Stimulated activated CD4-positive, alpha-beta T cell treated with anti-CD3 and anti-CD28 coated beads, Interleukin-2, amount 100 ng/mL, for 4 hours (primary cell): Measurements from ENCODE around the gene BMP8B.
"Not testable (repeated sequence)": the region's sequence is repeated elsewhere in the genome, so short reads cannot be mapped to it uniquely, and the experiment has no call there.

Experiments
- DNase-seq: peaks from one replicate; pipeline ENCODE4 v3.0.0-alpha.2; 2020; ENCODE audit warnings: low read depth

BMP8B gene

DNA sequence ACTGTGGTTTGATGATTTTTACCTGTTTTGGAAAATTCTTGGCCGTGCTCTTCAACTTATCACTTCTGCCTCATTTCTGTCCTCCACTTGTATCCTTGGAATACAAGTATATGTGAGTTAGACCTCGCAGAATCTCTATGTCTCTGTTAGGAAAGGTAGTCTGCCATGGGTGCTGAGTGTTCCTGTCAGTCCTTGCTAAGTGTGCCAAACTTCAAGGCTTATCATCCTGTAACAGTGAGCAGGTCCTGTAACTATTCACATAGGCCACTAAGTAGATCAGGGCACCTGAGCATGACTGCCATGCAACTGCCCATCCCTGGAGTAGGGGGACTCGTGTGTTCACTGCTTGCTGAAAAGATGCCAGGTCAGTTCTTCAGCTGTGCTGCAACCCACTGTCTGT is 24.2 kb upstream of the BMP8B start:
- DNase-seq = no peak

DNA sequence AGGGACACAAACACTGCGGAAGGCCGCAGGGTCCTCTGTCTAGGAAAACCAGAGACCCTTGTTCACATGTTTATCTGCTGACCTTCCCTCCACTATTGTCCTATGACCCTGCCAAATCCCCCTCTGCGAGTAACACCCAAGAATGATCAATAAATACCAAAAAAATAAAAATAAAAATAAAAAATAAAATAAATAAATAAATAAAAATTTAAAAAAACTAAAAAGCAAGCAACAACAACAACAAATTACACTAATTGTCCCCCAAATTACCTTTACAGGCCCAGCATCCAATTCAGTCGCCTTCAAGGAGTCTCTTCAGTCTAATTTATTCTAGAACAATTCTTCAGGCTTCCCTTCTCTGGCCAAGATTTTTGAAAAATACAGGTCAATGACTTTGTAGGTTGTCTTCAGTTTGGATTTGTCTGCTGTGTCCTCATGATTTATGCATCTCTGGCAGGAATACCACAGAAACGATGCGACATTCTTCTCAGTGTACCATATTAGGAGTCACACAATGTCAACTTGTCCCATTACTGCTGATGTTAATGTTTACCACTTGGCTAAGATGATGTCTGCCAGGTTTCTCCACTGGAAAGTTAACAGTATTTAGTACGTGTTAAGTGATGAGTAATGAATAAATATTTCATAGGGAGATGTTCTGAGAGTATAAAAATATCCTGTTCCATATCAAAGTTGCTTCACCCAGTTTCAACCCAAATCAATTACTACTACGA is 20.3 kb upstream of the BMP8B start:
- DNase-seq = no peak

DNA sequence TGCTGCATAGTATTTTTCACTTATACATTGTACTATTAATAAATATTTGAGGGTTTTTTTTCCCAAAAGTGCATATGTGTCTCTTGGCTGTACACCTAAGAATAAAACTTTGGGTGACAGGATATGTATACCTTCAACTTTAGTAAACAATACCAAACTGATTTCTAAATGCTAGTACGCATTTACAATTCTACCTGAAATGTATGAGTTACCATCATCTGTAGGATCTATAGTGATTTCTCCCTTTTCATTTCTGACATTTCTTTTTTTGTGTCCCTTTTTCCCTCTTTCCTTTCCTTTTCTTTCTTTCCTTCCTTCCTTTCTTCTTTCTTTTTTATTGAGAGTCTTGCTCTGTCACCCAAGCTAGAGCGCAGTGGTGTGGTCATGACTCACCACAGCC is 16.7 kb upstream of the BMP8B start:
- DNase-seq = no peak

DNA sequence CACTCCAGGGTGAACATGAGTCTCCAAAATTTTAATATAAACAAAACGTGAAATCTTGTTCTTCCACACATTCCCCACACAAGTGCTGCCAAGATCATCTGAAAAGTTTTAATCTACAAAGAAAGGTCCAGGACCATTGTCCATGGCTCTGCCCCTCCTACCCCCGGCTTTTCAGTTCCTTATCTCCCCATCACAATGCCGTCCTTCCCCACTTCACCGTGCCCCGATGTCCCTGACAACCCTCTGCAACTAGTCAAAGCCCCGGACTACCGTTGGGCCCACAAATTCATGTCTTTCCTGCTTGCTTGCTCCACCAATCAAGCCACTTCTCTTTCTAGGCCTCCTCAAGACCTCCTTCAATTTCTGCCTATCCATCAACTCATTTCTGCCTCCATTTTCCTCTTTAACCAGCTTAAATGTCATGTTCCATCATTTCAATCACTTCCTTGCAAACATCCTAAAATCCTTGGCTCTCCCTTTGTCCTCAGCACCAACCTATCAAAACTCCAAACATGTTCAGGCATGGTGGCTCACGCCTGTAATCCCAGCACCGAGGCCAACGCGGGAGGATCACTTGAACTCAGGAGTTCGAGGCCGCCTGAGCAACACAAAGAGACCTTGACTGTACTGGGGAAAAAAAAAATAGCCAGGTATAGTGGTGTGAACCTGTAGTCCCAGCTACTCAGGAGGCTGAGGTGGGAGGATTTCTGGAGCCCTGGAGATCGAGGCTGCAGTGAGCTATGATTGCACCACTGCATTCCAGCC is 14.0 kb upstream of the BMP8B start:
- DNase-seq = no peak

DNA sequence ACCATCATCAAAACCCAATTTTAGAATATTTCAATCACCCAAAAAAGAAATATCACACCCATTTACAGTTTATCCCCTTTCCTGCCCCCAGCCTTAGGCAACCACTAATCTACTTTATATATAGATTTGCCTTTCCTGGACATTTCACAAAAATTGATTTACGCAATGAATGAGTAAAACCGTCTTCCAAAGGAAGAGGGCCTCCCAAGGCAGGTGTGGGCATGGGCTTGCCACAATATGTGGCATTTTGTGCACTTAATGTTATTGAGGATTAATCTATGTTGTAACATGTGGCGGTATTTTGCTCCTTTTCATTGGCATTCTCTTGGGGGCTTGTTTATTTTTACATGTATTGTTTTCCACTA is 11.8 kb upstream of the BMP8B start:
- no peak for DNase-seq

DNA sequence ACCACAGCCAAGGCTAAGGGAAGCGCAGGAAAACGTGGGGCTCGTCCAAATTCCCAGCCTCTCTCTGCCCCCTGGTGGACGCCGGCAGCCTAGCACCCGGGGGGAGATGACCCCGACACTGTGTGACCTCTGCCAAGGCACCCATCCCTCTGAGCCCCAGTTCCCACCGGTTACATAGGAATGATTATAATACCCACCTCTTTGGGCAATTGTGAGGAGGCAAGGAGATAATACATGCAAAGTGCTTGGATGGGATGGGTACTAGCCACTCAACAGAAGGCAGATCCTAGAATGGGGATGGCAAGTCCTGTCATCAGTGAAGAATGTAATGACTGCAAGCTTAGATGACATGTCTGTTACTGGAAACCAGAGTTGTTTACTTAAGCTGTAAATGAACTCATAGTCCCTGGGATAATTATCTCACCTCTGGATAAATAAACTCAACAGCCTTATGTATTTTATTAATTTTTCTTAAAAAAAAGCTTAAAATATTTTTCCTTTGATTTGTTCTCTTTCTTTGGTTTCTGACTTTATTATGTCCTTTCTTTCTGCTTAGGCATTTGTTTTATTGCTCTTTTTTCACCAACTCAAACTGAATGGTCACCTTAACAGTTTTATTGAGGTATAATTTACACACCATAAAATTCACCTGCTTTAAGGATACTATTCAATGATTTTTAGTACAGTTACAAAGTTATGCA is 11.3 kb upstream of the BMP8B start:
- peak; percentile 53 for DNase-seq

DNA sequence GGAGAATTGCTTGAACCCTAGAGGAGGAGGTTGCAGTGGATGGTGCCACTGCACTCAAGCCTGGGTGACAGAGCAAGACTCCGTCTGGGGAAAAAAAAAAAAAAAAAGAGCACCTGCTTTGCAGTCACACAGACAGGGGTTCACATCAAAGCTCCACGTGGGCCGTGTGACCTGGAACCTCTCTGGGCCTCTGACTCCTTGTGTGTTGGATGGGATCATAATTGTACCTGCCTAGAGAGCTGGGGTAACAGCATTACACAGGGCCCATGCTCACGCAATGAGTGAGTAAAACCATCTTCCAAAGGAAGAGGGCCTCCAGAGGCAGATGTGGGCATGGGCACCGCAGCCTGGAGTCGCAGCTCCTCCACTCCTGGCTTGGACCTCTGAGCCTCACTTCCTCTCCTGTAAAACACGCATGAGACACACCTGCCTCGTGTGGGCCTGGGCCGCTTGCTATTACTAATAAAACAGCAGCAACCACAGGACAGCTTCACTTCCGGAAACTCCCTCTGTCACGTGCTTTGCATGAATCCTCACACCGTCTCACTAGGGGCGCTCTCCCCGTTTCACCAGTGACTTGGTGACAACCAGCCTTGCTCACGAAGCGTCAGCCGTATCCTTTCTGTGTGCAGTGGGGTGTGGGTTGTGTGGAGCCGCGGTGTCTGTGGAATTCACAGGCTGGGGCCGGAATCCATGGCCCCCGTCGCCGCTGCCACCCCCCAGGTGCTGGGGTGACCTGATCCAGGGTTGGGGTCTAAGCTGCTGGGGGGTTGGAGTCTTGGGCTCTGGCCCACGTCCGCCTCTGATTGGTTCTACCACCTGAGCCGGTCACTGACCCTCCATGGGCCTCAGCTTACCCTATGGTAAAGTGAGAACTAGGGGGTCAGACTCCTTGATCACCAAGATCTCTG is 10.4 kb upstream of the BMP8B start:
- peak; percentile 86 for DNase-seq

DNA sequence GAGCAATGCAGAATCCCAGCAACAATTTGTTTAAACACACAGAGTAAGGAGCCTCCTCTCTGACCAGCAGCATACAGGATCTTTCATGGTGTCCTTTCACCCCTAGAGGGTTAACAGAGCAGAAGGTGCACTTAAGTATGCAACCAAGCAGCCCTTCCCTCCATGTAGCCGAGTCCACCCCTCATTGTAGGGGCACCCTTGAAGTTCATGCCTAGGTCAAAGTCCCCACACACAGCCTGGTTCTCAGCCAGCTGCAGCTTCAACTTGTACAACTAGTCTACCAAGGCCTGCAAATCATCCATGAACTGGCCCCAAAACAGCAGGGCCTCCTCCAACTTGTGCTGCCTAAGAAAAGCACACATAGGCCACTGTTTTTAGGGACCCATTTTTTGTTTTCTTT is 7.0 kb upstream of the BMP8B start:
- no peak for DNase-seq

DNA sequence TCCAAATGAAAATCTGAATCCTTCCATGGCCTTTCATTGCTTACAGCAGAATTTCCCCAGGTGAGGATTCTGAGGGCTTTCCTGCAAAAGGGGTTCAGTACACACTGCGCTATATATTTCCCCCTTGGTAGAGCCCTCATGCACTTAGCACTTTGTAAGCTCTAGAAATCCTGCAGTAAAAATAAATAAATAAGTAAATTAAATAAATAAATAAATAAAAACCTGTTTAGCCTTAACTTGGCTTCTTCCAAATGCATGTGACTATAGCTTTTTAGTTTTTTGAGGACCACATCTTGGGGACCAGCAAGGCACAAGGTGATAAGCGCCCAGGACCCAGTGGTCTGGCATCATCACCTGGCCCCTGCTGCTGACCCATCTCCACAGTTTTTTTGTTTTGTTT is 3.2 kb upstream of the BMP8B start:
- DNase-seq = no peak

DNA sequence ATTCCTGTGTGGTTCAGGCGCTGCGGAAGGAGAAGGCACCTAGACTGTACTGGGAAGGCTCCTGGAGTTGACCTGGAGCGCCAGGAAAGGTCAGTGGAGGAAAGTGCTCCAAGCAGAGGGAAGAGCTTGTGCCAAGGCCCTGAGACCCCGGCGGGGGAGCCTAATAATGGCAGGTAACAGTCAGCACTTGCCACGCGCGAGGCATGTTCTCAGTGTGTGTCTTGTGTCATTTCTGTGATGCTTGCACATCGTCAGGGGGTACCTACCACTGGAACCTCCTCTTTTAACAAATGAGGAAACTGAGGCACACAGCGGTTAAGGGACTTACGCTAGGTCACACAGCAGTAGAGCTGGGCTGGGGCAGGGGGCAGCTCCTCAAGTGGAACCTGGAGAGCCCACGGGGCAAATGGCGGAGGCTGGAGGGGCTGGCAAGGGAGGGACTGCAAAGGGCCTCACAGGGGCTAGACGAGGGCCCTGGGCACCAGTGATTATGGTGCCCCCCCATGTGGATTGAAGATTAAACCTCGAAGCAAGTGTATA is 976 bp upstream of the BMP8B start:
- DNase-seq = no peak

DNA sequence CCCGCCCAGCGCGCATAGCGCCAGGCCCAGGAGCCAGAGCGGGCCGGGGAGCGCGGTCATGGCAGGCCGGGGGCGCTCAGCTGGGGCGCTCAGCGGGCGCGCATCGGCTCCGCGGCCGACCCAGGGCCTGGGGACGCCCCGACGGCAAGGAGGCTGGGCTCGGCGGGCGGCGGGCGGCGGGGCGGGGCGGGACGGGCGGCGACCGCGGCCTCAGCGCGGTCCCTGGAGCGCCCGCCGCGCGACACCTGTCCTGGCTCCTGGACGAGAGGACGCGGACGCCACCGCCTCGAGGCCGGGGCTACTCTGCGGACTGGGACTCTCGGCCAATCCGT is 273 bp downstream of the BMP8B start:
- DNase-seq = no peak

DNA sequence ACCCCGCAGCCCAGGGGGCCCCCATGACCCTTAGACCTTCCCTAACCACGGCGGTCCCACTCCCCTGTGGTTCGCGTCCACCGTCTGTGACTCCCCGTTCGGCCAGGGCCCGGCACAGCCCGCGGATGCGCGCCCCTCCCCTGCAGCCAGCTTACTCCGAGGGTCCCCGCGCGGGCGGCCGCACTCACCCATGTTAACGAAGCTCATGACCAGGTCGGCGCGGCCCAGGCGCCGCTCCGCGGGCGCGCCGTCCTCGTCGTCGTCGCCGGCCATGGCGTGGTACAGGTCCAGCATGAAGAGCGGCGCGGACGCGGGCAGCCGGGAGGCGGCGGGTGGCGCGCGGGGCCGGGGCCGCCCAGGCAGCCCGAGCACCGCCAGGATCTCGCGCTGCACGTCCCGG is 701 bp downstream of the BMP8B start:
- DNase-seq = not testable (repeated sequence)

DNA sequence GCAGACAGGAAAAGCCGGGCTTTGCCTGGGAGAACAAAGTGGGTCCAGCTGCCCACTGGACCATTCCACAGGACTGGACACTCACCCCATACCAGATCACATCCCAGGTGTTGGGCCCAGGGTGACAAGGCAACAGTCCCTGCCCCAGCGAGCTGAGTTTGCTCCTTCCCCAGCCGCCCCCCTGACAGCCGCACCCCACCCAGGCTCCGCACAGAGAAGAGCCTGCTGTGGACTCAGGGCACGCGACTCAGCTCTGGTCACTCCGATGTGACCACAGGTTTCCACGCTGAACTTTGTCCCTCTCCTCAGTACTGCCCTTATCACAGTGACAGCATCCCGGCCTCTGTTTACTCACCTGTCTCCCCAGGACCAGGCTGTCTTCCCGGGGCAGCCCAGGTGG is 1.2 kb downstream of the BMP8B start:
- no peak for DNase-seq

DNA sequence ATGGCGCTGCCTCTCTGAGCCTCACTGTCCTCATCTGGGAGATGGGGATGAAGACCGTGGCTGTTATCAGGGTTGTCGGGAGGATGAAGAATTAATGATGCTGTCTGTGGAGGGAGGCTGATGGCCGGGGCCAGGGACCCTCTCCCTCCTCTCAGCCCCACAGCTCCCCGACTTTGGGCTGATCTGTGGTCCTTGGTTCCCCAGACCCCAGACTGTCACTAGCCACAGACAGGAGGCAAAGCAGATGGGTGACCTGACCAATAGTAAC is 1.6 kb downstream of the BMP8B start:
- not testable (repeated sequence) for DNase-seq

DNA sequence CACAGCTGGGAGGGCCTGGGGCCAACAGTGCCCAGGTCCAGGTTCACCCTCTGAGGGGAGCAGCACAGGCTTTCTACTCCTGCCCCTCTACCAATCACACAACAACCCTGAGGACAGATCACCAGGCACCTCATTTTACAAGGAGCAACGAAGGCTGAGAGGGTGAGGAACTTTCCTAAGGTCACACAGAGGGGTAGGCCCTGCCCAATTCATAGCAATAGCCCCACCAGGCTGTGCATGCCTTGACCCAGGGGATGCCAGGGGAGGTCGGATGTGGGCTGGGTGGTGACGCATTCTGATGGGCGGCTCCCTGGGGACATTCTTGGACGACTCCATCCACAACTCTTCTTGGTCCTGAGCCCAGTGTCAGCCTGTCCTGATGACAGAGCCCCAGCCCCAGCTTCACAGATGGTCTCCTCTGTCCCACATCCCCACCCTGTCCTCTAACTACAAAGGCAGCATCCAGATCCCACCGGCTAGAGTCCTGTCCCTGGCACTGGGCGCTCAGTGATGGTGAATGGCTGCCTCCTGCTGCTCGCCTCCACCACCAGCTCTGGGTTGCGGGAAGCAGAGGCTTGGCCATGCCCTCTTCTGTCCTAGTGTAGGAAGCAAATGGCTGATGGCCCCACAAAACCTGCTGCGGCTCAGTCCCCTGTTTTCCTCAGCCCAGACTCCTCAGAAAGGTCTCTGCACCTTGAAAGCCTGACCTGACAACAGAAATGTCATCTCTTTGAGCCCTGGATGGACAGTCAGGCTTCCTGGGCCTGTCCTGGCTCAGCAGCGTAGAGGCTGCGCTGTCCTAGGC is 2.2 kb downstream of the BMP8B start:
- DNase-seq = not testable (repeated sequence)

DNA sequence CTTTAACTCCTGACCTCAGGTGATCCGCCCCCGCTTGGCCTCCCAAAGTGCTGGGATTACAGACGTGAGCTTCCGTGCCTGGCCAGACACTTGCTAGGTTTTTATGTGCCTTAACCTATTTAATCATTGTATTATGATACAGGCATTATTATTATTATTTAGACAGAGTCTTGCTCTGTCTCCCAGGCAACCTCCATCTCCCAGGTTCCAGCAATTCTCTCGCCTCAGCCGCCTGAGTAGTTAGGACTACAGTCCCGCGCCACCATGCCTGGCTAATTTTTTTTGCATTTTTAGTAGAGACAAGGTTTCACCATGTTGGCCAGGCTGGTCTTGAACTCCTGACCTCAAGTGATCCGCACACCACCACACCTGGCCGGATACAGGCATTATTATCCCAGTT is 6.0 kb downstream of the BMP8B start:
- not testable (repeated sequence) for DNase-seq

DNA sequence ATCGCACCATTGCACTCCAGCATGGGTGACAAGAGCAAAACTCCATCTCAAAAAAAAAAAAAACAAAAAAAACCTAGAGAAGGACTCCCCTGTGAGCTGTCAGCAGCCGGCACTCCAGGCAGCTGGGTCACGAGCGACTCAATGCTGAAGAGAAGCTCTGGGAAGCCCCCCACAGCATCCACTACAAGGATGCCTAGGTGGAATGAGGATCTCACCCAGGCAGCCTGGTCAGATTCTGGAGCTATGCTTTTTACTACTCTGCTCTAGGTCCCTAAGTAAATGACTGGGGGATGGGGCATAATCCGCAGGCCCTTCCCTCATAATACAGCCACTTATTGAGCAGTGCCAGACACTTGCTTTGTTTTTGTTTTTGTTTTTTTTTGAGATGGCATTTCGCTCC is 6.6 kb downstream of the BMP8B start:
- DNase-seq = no peak

DNA sequence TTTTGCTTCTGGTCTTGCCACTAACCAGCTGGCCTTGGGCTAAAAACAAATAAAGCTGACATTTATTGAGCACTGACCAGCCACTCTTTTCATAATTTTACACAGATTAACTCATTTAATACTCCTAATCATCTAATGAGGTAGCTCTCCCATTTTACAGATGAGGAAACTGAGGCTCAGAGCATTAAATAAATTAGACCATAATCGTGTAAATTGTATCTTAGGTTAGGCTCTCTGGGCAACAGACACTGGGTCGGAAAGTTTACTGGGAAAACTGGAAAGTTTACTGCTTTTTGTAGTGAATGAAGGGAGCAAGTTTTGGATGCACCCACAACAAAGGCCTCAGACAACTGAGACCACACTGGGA is 7.3 kb downstream of the BMP8B start:
- no peak for DNase-seq

DNA sequence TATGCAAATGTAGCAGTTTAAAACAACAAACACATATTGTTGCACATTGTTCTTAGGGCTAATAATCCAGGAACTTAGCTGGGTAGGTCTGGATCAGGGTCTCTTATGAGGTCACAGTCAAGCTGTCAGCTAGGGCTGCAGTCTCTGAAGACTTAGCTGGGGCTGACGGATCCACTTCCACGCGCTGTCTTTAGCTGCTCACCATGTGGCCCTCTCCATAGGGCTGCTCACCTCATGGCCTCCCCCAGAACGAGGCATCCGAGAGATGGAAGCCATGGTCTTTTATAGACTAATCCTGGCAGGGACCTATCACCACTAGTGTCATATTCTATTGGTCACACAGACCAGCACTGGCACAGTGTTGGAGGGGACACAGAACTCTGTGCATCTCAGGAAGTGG is 8.8 kb downstream of the BMP8B start:
- no peak for DNase-seq

DNA sequence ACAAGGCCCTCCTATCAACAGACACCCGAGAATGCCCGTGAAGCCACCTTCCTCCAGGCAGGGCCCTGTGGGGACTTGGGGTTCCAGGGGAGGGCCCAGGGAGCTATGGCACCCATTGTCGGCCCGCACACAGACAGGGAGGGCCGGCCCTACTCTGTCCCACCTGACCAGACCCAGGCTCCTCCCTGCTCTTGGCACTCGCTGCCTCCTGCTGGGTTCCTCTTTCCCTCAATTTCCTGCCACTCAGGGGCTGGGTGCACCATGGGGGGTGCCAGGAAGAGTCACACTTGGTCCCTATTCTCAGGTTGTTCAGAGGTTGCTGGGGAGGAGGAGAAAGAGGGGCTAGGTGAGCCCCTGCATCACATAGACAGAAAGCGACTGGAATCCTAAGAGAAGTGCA is 9.5 kb downstream of the BMP8B start:
- DNase-seq = no peak

DNA sequence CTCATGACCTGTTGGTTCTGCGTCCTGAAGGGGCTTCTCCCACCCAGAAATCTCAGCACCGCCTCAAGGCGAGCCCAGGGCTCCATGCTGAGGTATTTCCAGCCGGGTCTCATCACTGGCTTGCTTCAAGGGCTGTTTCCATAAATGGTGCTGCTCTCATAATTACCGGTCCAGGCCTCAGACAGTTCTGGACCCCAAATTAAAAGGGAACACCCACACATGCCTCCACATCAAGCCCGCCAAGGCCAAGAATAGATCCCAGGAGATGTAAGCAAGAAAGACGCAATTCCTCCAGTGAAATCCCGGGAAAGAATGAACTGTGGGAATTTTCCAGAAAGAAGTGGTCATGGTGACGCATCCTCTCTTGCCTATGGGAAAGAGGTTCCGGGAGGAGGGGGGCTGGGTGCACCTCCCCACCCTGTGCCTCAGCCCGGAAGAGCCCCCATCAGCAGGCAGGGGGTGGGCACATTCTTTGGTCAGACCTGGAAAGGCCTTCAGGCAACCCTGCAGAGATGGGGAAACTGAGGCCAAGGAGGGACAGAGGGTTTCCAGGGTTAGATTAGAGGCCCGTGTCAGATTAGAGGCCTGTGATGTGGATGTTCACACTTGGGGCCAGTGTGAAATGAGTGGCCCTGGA is 10.1 kb downstream of the BMP8B start:
- not testable (repeated sequence) for DNase-seq
